Measurements from ENCODE around the gene DTNA.

GRCh38 chr18:34893239-34893638 is 183.1 kb downstream of the DTNA start:
- TF ChIP-seq POLR2A (IDR thresholded peaks at IDR 0.05): no peak
- no peak for TF ChIP-seq CTCF (IDR thresholded peaks at IDR 0.05)

Measured in Peyer's patch (tissue), 4 donors.